Stomach smooth muscle (tissue), 2 donors: ENCODE results near the gene HYLS1.
"Not testable (repeated sequence)": the region's sequence is repeated elsewhere in the genome, so short reads cannot be mapped to it uniquely, and the experiment has no call there.

Experiments
- H3K27ac ChIP-seq: one replicate; pipeline ENCODE4 v1.7.0; 2013; ENCODE audit warnings: mild to moderate bottlenecking, low read length, inconsistent platforms
- H3K27me3 ChIP-seq, 2 donors: one replicate each; pipeline ENCODE4 v1.7.0; 2013; ENCODE audit warnings: low read length in 2 of 2; ENCODE audit not compliant: insufficient read depth in 2 of 2, control insufficient read depth in 1 of 2
- H3K36me3 ChIP-seq, 2 donors: one replicate each; pipeline ENCODE4 v1.7.0; 2013; ENCODE audit warnings: low read length in 2 of 2; ENCODE audit not compliant: control insufficient read depth in 2 of 2, insufficient read depth in 2 of 2
- H3K4me1 ChIP-seq: one replicate; pipeline ENCODE4 v1.7.0; 2013; ENCODE audit warnings: low read length; ENCODE audit not compliant: control insufficient read depth, insufficient read depth
- H3K4me3 ChIP-seq, 2 donors: one replicate each; pipeline ENCODE4 v1.7.0; 2013; ENCODE audit warnings: low read length in 2 of 2
- H3K9ac ChIP-seq, 2 donors: one replicate each; pipeline ENCODE4 v1.7.0; 2013; ENCODE audit warnings: low read length in 2 of 2, mild to moderate bottlenecking in 1 of 2
- H3K9me3 ChIP-seq, 2 donors: one replicate each; pipeline ENCODE4 v1.7.0; 2013; ENCODE audit warnings: low read length in 2 of 2; ENCODE audit not compliant: control insufficient read depth in 2 of 2
- donor health status: healthy.
- donor health status: Pancreatic carcinoma.

The HYLS1 gene

GRCh38 chr11:125887373-125888324 is at the start of gene HYLS1:
Gene HYLS1, plus strand, starts transcription at chr11:125887668. Its CDS starts 11,701 bp downstream, at chr11:125899369.
- Histone ChIP-seq H3K27ac (peak within 1 kb of the TSS; percentile 87), H3K9ac (peak within 1 kb of the TSS; percentile 64 to 77), H3K4me1 (peaks cover 16% of the 10 kb centered on the region), H3K9me3 (no peaks in the 10 kb centered on the region), H3K4me3 (peak within 1 kb of the TSS; percentile 80 to 87), H3K36me3 (peaks cover 0 to 2% of the 10 kb centered on the region in 2 donors), H3K27me3 (no peaks in the 10 kb centered on the region)

GRCh38 chr11:125842321-125842948 is 45.0 kb upstream of the HYLS1 start:
- no peaks in the 10 kb centered on the region for H3K4me1 ChIP-seq
- H3K36me3 ChIP-seq = no peaks in the 10 kb centered on the region
- no peak overlapping the region for H3K9ac ChIP-seq
- no peak overlapping the region for H3K27ac ChIP-seq
- peaks cover 3 to 7% of the 10 kb centered on the region in 2 donors for H3K9me3 ChIP-seq
- no peak overlapping the region for H3K4me3 ChIP-seq
- no peaks in the 10 kb centered on the region for H3K27me3 ChIP-seq

- Histone ChIP-seq H3K27me3 (no peaks in the 10 kb centered on the region), H3K36me3 (no peaks in the 10 kb centered on the region), H3K9me3 (peaks cover 3 to 7% of the 10 kb centered on the region in 2 donors), H3K9ac (no peak overlapping the region), H3K4me3 (no peak overlapping the region), H3K27ac (no peak overlapping the region), H3K4me1 (no peaks in the 10 kb centered on the region)
Observed at GRCh38 chr11:125846188-125846587, 41.3 kb upstream of the HYLS1 start.

GRCh38 chr11:125857670-125858069 is 29.8 kb upstream of the HYLS1 start:
- not testable (repeated sequence) for H3K4me1 ChIP-seq, H3K4me3 ChIP-seq, H3K9me3 ChIP-seq, H3K9ac ChIP-seq, H3K27me3 ChIP-seq, H3K27ac ChIP-seq, H3K36me3 ChIP-seq

- H3K27me3 ChIP-seq, H3K4me1 ChIP-seq, H3K36me3 ChIP-seq, H3K9ac ChIP-seq, H3K9me3 ChIP-seq, H3K4me3 ChIP-seq, H3K27ac ChIP-seq: not testable (repeated sequence)
Observed at GRCh38 chr11:125862786-125863185, 24.7 kb upstream of the HYLS1 start.

- not testable (repeated sequence) for H3K9ac ChIP-seq, H3K27ac ChIP-seq, H3K27me3 ChIP-seq, H3K4me1 ChIP-seq, H3K4me3 ChIP-seq, H3K36me3 ChIP-seq, H3K9me3 ChIP-seq
Observed at GRCh38 chr11:125865354-125865753, 22.1 kb upstream of the HYLS1 start.

GRCh38 chr11:125869521-125869920 is 17.9 kb upstream of the HYLS1 start:
- Histone ChIP-seq H3K4me1 (no peaks in the 10 kb centered on the region), H3K4me3 (no peak overlapping the region), H3K9ac (no peak overlapping the region), H3K9me3 (no peaks in the 10 kb centered on the region), H3K27ac (no peak overlapping the region), H3K36me3 (no peaks in the 10 kb centered on the region), H3K27me3 (no peaks in the 10 kb centered on the region)

GRCh38 chr11:125871391-125872137 is 15.9 kb upstream of the HYLS1 start:
- no peaks in the 10 kb centered on the region for H3K9me3 ChIP-seq
- no peak overlapping the region for H3K9ac ChIP-seq
- no peak overlapping the region for H3K27ac ChIP-seq
- no peaks in the 10 kb centered on the region for H3K4me1 ChIP-seq
- no peak overlapping the region for H3K4me3 ChIP-seq
- no peaks in the 10 kb centered on the region for H3K36me3 ChIP-seq
- no peaks in the 10 kb centered on the region for H3K27me3 ChIP-seq

GRCh38 chr11:125872138-125872491 is 15.4 kb upstream of the HYLS1 start:
- Histone ChIP-seq H3K4me1 (no peaks in the 10 kb centered on the region), H3K27me3 (no peaks in the 10 kb centered on the region), H3K9me3 (no peaks in the 10 kb centered on the region), H3K4me3 (no peak overlapping the region), H3K9ac (no peak overlapping the region), H3K36me3 (no peaks in the 10 kb centered on the region), H3K27ac (no peak overlapping the region)

- no peaks in the 10 kb centered on the region for H3K27me3 ChIP-seq
- no peaks in the 10 kb centered on the region for H3K9me3 ChIP-seq
- H3K36me3 ChIP-seq = no peaks in the 10 kb centered on the region
- peak overlapping the region in 1 of 2 donors; percentile 1 for H3K4me3 ChIP-seq
- no peak overlapping the region for H3K27ac ChIP-seq
- no peak overlapping the region for H3K9ac ChIP-seq
- H3K4me1 ChIP-seq = no peaks in the 10 kb centered on the region
Observed at GRCh38 chr11:125873881-125874555, 13.4 kb upstream of the HYLS1 start.
